GM21423 (cell line): ENCODE measurements around the gene ENTPD1.
"Not testable (repeated sequence)": the region's sequence is repeated elsewhere in the genome, so short reads cannot be mapped to it uniquely, and the experiment has no call there.

Experiments
- ATAC-seq: cut with Tn5 transposase; IDR thresholded peaks from one replicate; pipeline ENCODE4 v1.9.1; 2021; ENCODE audit warnings: mild to moderate bottlenecking, moderate library complexity; ENCODE audit not compliant: unreplicated experiment

The ENTPD1 gene

DNA sequence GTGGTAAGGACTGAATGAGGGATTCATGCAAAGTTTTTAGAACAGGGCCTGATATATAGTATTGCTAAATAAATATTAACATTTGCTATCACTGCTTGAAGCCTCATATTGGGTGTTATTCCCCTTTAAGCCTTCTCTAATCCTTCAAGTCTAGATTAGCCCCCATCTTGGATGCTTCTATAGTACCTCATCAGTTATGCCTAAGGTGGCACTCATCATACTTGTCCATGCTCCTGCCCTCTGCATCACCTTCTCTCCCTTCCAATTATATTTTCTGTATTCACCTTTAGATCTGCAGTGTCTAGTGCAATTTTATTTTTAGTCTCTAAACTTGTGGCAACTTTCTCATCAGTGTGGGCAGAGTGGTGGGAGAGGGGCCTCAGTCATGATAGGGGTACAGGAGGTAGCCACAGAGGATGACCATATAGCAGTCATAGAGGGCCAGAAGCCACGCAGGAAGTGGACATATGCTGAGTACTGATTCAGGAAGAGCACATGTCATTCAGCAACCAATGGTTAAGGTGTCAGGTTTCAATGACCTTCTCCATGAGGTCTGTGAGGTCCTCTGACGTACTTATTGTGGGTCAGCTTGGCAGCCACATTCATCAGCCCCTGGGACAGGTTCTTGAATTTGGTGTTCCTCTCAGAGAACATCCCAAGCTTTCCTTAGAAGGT lies 2.5 kb downstream of the ENTPD1 start:
- peak; percentile 47 for ATAC-seq

GRCh38 chr10:95759233-95759826 lies 3.4 kb downstream of the ENTPD1 start:
- ATAC-seq, result no peak

- ATAC-seq, result no peak
These were observed 6.1 kb downstream of the ENTPD1 start for GRCh38 chr10:95761939-95762492.

DNA sequence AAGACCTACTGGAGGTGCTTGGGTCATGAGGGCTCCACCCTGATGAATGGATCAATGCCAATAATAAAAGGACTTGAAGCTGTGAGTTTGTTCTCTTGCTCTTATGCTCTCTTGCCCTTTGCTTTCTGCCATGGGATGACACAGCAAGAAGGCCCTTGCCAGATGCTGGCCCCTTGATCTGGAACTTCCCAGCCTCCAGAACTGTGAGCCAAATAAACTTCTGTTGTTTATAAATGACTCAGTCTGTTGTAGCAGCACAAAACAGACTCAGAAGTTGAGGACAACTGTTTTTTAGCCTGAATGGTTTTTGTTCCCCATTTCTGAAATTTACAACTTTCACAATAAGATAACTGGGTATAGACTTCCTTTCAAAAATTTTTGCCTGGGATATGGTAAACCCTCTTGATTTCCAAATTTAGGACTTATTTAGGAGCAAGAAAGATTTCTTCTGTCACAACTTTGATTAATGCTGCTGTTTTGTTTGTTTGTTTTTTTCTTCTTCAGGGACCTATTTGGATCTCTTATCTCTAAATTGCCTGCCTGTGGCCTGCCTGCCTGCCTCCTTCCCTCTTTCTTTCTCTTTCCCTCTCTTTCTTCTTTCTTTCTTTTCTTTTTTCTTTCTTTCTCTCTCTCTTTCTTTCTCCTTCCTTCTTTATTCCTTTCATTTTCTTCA lies 12.1 kb downstream of the ENTPD1 start:
- ATAC-seq, result peak; percentile 80

DNA sequence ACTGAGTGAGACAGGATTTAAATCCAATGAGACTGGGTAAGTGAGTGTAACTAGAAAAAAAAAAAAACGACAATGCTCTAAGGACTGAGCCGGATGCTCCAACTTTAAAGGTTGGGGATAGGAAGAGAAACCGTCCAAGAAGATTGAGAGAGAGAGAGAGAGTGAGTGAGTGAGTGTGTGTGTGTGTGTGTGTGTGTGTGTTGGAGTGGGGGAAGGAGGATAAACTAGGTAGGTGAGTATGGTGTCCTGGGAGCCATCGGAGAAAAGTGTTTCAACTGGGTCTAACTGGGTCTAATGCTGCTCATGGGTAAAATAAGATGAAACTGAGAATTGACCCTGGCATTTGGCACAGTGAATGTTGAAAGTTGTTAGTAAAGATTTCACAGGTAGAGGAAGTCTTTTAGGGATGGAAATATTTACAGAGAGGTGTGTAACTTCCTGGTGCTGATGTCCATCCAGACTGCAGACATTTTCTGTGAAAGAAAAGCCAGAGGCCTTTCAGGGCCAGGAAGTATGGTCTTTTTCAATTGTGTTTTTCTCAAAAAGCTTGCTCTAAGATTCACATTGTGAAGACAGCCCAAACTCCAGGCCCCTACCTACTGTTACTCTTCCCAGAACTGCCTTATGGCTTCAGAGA lies 14.2 kb downstream of the ENTPD1 start:
- ATAC-seq, result no peak

- ATAC-seq, result not testable (repeated sequence)
These were observed 17.5 kb downstream of the ENTPD1 start for GRCh38 chr10:95773454-95773853.

DNA sequence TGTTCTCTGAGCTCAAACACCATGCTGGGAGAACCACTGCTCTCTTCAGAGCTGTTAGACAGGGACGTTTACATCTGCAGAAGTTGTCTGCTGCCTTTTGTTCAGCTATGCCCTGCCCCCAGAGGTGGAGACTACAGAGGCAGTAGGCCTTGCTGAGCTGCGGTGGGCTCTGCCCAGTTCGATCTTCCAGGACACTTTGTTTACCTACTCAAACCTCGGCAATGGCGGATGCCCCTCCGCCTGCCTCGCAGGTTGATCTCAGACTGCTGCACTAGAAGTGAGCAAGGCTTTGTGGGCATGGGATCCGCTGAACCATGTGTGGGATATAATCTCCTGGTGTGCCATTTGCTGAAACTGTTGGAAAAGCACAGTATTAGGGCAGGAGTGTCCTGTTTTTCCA lies 21.7 kb downstream of the ENTPD1 start:
- ATAC-seq, result not testable (repeated sequence)

DNA sequence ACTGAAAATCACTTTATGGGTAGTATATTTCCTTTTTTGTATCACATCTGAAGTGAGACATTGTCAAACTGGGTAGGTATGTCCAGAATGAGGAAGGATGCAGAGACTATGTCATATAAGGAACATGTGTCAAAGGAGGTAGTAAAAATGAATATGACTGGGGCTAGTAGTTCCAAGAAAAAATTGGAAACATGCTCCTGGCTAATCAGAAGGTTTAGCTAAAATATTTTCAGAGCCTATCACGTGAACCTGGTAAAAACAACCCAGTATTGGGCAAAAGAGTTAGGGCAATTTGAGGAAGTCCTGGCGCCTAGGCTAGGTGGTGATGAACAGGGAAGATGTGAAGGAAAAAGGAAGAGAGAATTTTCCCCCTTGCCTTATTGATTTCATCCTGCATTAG lies 26.4 kb downstream of the ENTPD1 start:
- no peak for ATAC-seq

GRCh38 chr10:95783741-95784140 lies 27.8 kb downstream of the ENTPD1 start:
- peak; percentile 51 for ATAC-seq

GRCh38 chr10:95784279-95784913 lies 28.4 kb downstream of the ENTPD1 start:
- peak; percentile 4 for ATAC-seq

DNA sequence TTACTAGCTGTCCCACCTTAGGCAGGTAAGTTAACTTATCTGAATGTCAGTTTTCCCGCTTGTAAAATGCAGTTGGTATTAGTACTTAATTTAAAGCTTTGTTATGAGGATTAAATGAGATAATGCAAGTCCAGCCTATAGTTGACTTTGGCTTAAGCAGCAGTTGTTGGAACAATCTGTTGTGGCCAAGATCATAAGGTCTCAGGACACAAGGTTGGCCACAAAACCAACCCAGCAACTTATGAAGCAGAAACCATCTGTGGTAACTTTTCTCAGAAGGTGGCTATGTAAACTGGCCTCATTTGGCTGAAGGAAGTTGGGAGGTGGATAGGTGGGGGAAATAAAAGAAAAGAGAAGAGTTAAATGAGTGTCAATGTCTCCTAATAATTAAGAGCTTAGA lies 29.4 kb downstream of the ENTPD1 start:
- ATAC-seq, result peak; percentile 44

GRCh38 chr10:95785942-95786669 lies 30.1 kb downstream of the ENTPD1 start:
- no peak for ATAC-seq

GRCh38 chr10:95787447-95787846 lies 31.5 kb downstream of the ENTPD1 start:
- ATAC-seq, result no peak

DNA sequence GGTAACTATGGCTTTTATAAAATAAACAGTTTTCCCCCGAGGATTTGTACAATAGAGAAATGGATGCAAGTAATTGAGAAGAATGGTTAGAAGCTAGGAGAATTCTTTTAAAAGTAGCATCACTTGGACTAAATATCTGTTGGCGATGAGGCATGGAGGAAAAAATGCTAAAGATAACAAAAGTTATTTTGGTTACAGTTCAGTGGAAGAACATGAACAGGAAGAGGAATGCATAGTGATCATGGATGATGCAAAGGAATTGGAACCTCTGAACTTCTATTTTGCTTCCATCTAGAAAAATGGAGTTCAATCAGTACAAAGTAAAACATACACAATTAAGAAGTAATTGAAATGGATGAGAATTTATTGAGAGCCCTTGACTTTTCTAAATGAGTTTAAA lies 32.9 kb downstream of the ENTPD1 start:
- ATAC-seq, result no peak

DNA sequence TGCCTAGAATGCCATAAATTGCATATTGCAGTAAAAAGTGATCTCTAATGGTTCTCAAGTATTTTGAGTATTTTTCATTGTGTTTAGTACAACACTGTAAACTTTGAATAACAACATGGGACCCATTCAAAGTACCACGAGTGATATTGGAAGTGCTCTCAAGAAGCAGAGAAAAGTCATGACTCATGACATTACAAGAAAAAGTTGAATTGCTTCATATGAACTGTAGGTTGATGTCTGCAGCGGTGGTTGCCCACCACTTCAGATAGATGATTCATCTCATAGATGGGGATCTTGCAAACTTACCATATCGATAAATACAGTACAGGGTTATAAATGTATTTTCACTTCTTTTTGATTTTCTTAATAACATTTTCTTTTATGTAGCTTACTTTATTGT lies 33.9 kb downstream of the ENTPD1 start:
- ATAC-seq, result no peak

GRCh38 chr10:95790982-95791381 lies 35.0 kb downstream of the ENTPD1 start:
- ATAC-seq, result peak; percentile 44

GRCh38 chr10:95791425-95791979 lies 35.5 kb downstream of the ENTPD1 start:
- peak; percentile 28 for ATAC-seq

GRCh38 chr10:95792211-95792780 lies 36.3 kb downstream of the ENTPD1 start:
- no peak for ATAC-seq

GRCh38 chr10:95792874-95793285 lies 36.9 kb downstream of the ENTPD1 start:
- no peak for ATAC-seq
